C4-2B (cell line): Measurements from ENCODE around the gene TMEM60.

ENCODE experiments used
- H3K27ac ChIP-seq: fragments of 450-650 bp; 2 replicates; pipeline ENCODE4 v1.5.1; 2017
- ZFX ChIP-seq: fragments of 450-650 bp; IDR thresholded peaks from 2 replicates; pipeline ENCODE4 v1.6.1; 2017
- TF ChIP-seq, protein P1 (sequence below): fragments of 450-650 bp; conservative IDR thresholded peaks from 2 replicates; pipeline ENCODE4 v1.5.1; 2017; ENCODE audit warnings: mild to moderate bottlenecking

The TMEM60 gene

GRCh38 chr7:77746164-77746823, 51.9 kb downstream of the TMEM60 start:
- H3K27ac ChIP-seq = no peak overlapping the region
- TF ChIP-seq ZFX = no peak
- TF ChIP-seq, protein P1, sequence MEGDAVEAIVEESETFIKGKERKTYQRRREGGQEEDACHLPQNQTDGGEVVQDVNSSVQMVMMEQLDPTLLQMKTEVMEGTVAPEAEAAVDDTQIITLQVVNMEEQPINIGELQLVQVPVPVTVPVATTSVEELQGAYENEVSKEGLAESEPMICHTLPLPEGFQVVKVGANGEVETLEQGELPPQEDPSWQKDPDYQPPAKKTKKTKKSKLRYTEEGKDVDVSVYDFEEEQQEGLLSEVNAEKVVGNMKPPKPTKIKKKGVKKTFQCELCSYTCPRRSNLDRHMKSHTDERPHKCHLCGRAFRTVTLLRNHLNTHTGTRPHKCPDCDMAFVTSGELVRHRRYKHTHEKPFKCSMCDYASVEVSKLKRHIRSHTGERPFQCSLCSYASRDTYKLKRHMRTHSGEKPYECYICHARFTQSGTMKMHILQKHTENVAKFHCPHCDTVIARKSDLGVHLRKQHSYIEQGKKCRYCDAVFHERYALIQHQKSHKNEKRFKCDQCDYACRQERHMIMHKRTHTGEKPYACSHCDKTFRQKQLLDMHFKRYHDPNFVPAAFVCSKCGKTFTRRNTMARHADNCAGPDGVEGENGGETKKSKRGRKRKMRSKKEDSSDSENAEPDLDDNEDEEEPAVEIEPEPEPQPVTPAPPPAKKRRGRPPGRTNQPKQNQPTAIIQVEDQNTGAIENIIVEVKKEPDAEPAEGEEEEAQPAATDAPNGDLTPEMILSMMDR = no peak

DNA sequence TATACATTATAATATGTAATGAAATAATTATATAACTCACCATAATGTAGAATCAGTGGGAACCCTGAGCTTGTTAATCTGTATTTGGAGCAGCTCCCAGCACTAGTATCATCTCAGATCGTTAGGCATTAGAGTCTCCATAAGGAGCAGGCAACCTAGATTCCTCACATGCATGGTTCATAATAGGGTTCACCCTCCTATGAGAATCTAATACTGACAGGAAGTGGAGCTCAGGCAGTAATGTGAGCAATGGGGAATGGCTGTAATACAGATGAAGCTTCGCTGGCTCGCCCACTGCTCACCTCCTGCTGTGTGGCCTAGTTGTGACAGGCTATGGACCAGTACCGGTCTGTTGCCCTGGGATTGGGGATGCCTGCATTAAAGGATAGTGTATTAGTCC, 52.5 kb downstream of the TMEM60 start:
- H3K27ac ChIP-seq = no peak overlapping the region
- TF ChIP-seq ZFX = no peak
